ENCODE results near the gene TREML1. TPM values are rescaled to one million over a fixed set of nuclear protein-coding genes. Genes with fewer than 3 reads are reported as not detected.
A peak's percentile ranks its signal among the peaks of the same experiment; 100 is the strongest.

TREML1 gene
- total and polyA plus RNA-seq, 9 of the 15 experiments (the other 6 are each of a cell fraction or from before 2014, with no cell fraction given), result not detected

GRCh38 chr6:41167173-41167963 is 13.2 kb upstream of the TREML1 start (continued):
- TF ChIP-seq, protein P1, sequence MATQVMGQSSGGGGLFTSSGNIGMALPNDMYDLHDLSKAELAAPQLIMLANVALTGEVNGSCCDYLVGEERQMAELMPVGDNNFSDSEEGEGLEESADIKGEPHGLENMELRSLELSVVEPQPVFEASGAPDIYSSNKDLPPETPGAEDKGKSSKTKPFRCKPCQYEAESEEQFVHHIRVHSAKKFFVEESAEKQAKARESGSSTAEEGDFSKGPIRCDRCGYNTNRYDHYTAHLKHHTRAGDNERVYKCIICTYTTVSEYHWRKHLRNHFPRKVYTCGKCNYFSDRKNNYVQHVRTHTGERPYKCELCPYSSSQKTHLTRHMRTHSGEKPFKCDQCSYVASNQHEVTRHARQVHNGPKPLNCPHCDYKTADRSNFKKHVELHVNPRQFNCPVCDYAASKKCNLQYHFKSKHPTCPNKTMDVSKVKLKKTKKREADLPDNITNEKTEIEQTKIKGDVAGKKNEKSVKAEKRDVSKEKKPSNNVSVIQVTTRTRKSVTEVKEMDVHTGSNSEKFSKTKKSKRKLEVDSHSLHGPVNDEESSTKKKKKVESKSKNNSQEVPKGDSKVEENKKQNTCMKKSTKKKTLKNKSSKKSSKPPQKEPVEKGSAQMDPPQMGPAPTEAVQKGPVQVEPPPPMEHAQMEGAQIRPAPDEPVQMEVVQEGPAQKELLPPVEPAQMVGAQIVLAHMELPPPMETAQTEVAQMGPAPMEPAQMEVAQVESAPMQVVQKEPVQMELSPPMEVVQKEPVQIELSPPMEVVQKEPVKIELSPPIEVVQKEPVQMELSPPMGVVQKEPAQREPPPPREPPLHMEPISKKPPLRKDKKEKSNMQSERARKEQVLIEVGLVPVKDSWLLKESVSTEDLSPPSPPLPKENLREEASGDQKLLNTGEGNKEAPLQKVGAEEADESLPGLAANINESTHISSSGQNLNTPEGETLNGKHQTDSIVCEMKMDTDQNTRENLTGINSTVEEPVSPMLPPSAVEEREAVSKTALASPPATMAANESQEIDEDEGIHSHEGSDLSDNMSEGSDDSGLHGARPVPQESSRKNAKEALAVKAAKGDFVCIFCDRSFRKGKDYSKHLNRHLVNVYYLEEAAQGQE (IDR thresholded peaks at IDR 0.05; ENCODE audit: borderline replicate concordance), result peak; percentile 98
- TF ChIP-seq, protein P1 (CRISPR knock-in tag; IDR thresholded peaks at IDR 0.05; ENCODE audit: low read depth), result peak; percentile 97
- TF ChIP-seq JUNB (CRISPR knock-in tag; conservative IDR thresholded peaks at IDR 0.05) (no peak), RBM17 (IDR thresholded peaks at IDR 0.05; ENCODE audit: borderline replicate concordance, low read depth, low read length) (no peak), ZBTB9 (CRISPR knock-in tag; IDR thresholded peaks at IDR 0.05) (no peak), USF1 (CRISPR knock-in tag; IDR thresholded peaks at IDR 0.05) (peak; percentile 28; the same call in 1 of the 2 replicates), ZNF274 (IDR thresholded peaks at IDR 0.05; ENCODE audit: borderline replicate concordance, low read depth, low read length) (no peak), ZNF699 (CRISPR knock-in tag; IDR thresholded peaks at IDR 0.05; ENCODE audit: insufficient replicate concordance) (no peak), KHSRP (IDR thresholded peaks at IDR 0.05) (no peak)
- TF ChIP-seq, protein P2, sequence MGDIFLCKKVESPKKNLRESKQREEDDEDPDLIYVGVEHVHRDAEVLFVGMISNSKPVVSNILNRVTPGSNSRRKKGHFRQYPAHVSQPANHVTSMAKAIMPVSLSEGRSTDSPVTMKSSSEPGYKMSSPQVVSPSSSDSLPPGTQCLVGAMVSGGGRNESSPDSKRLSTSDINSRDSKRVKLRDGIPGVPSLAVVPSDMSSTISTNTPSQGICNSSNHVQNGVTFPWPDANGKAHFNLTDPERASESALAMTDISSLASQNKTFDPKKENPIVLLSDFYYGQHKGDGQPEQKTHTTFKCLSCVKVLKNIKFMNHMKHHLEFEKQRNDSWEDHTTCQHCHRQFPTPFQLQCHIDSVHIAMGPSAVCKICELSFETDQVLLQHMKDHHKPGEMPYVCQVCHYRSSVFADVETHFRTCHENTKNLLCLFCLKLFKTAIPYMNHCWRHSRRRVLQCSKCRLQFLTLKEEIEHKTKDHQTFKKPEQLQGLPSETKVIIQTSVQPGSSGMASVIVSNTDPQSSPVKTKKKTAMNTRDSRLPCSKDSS (IDR thresholded peaks at IDR 0.05; ENCODE audit: low read depth, partially characterized antibody), result no peak
- TF ChIP-seq, protein P3, sequence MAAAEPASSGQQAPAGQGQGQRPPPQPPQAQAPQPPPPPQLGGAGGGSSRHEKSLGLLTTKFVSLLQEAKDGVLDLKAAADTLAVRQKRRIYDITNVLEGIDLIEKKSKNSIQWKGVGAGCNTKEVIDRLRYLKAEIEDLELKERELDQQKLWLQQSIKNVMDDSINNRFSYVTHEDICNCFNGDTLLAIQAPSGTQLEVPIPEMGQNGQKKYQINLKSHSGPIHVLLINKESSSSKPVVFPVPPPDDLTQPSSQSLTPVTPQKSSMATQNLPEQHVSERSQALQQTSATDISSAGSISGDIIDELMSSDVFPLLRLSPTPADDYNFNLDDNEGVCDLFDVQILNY (CRISPR knock-in tag; IDR thresholded peaks at IDR 0.05), result no peak
- TF ChIP-seq, protein P4, sequence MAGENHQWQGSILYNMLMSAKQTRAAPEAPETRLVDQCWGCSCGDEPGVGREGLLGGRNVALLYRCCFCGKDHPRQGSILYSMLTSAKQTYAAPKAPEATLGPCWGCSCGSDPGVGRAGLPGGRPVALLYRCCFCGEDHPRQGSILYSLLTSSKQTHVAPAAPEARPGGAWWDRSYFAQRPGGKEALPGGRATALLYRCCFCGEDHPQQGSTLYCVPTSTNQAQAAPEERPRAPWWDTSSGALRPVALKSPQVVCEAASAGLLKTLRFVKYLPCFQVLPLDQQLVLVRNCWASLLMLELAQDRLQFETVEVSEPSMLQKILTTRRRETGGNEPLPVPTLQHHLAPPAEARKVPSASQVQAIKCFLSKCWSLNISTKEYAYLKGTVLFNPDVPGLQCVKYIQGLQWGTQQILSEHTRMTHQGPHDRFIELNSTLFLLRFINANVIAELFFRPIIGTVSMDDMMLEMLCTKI (IDR thresholded peaks at IDR 0.05; ENCODE audit: partially characterized antibody), result no peak

Measured in K562 (cell line).